ENCODE data around the gene SF3B3. TPM values are rescaled to one million over a fixed set of nuclear protein-coding genes. Genes with fewer than 3 reads are reported as not detected.

SF3B3 gene
- total RNA-seq, 1 experiment from 2014 or later: 133 TPM

DNA sequence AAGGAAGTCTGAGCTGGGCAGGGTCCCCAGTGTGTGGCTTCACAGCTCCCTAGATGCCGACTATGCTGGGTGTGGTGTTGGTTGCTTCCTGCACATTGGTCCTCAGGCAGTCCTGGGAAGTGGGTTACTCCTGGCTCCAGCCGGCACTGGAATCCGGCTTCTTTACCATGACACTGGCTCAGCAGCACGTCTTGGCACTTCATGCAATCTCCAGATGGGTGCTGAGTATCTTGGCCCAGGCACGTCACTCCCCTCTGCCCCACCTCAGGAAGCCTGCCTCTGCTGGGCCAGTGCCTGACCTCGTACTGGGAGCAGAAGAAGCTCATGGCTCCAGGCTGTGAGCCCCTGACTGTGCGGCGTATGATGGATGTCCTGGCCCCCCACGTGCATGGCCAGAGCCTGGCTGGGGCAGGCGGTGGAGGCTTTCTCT, 44.7 kb upstream of the SF3B3 start:
- Histone ChIP-seq H4K20me1 (ENCODE audit: low read length) (no peaks in the 10 kb centered on the region), H3K4me2 (ENCODE audit: low read length) (no peak overlapping the region), H2AFZ (ENCODE audit: low read length) (no peak overlapping the region), H3F3A (ENCODE audit: low read length, unreplicated experiment) (no peaks in the 10 kb centered on the region), H3K27me3 (ENCODE audit: low read length) (no peaks in the 10 kb centered on the region), H3K9me2 (replicated peaks; ENCODE audit: low read length) (no peaks in the 10 kb centered on the region), H3K9ac (ENCODE audit: low read length) (no peak overlapping the region), H3K9me3 (ENCODE audit: low read length) (no peaks in the 10 kb centered on the region), H3K36me3 (ENCODE audit: low read depth, low read length) (peaks cover 4% of the 10 kb centered on the region), H3K4me1 (ENCODE audit: insufficient read depth, low read length) (peaks cover 31% of the 10 kb centered on the region), H3K27ac (ENCODE audit: low read length) (no peak overlapping the region), H3K4me3 (ENCODE audit: low read length) (no peak overlapping the region), H3K79me2 (ENCODE audit: low read length) (no peaks in the 10 kb centered on the region)
- ChIA-PET CTCF (no interaction called here), POLR2A (ENCODE audit: unreplicated experiment) (no interaction called here)
- no peak for DNase-seq
- no TSS peak for BruUV-seq (replicated peaks)
- no peak for TF ChIP-seq EZH2 (IDR thresholded peaks at IDR 0.05; ENCODE audit: low read length, unreplicated experiment)
- TF ChIP-seq EZH2phosphoT487 (IDR thresholded peaks at IDR 0.05; ENCODE audit: borderline replicate concordance, low read length): no peak
- no peak for ATAC-seq
- intact Hi-C loops (cut with micrococcal nuclease): no loop called here

DNA sequence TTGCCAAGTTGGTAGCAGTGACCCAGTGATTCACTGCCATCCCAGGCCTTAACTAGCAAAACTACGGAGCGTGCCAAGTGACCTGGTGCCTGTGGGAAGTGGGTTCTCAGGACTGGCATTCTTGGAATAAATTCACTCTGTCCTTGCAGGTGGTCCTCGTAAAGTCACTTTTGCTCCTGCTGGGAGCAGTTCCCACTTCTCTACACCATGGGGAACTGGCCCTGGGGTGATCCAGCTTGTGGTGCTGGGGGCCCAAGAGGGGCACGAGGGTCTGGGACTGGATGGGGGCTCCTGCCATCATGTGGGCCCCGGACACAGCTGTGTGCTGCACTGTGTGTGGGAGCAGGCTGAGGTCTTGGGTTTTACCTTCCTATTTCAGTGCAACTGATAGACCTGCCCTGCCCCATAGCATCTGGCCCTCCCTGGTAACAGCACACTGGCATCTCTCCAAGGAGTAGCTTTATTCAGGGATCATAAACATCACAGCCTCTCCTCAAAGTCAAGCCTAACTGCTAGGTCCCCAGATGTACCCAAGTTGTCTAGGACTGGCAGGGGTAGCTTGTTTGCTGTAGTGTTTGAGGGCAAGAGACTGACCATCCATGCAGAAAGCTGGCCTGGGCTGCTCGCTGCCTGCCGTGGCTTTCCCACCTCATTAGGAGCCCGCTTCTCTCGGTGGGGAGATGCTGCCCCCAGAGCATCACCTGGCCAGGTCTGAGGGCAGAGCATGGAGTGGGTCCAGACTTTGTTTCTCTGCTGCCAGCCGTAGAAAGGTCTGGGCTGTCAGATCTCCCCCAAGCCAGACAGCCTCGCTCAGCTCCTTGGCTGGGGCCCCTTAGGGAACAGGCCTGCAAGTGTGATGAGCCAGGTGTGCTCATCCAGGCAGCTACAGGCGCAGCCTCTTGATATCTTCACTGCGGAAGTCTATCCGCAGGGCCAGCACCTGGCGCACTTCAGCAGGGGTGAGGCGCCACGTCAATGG, 43.2 kb upstream of the SF3B3 start:
- H2AFZ ChIP-seq (ENCODE audit: low read length): no peak overlapping the region
- CTCF ChIA-PET: no interaction called here
- H3K27ac ChIP-seq (ENCODE audit: low read length): no peak overlapping the region
- POLR2A ChIA-PET (ENCODE audit: unreplicated experiment): no interaction called here
- H3K4me2 ChIP-seq (ENCODE audit: low read length): no peak overlapping the region
- H3K4me1 ChIP-seq (ENCODE audit: insufficient read depth, low read length): peaks cover 28% of the 10 kb centered on the region
- H3K4me3 ChIP-seq (ENCODE audit: low read length): no peak overlapping the region
- DNase-seq: no peak
- intact Hi-C loops (cut with micrococcal nuclease): no loop called here
- no peaks in the 10 kb centered on the region for H4K20me1 ChIP-seq (ENCODE audit: low read length)
- no peaks in the 10 kb centered on the region for H3K27me3 ChIP-seq (ENCODE audit: low read length)
- BruUV-seq (replicated peaks): no TSS peak
- no peak for ATAC-seq
- peaks cover 4% of the 10 kb centered on the region for H3K36me3 ChIP-seq (ENCODE audit: low read depth, low read length)
- no peaks in the 10 kb centered on the region for H3K9me3 ChIP-seq (ENCODE audit: low read length)
- TF ChIP-seq EZH2 (IDR thresholded peaks at IDR 0.05; ENCODE audit: low read length, unreplicated experiment): no peak
- TF ChIP-seq EZH2phosphoT487 (IDR thresholded peaks at IDR 0.05; ENCODE audit: borderline replicate concordance, low read length): no peak
- TF ChIP-seq, protein P1, sequence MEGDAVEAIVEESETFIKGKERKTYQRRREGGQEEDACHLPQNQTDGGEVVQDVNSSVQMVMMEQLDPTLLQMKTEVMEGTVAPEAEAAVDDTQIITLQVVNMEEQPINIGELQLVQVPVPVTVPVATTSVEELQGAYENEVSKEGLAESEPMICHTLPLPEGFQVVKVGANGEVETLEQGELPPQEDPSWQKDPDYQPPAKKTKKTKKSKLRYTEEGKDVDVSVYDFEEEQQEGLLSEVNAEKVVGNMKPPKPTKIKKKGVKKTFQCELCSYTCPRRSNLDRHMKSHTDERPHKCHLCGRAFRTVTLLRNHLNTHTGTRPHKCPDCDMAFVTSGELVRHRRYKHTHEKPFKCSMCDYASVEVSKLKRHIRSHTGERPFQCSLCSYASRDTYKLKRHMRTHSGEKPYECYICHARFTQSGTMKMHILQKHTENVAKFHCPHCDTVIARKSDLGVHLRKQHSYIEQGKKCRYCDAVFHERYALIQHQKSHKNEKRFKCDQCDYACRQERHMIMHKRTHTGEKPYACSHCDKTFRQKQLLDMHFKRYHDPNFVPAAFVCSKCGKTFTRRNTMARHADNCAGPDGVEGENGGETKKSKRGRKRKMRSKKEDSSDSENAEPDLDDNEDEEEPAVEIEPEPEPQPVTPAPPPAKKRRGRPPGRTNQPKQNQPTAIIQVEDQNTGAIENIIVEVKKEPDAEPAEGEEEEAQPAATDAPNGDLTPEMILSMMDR (conservative IDR thresholded peaks at IDR 0.05; ENCODE audit: low read depth, low read length): no peak
- H3K9me2 ChIP-seq (replicated peaks; ENCODE audit: low read length): no peaks in the 10 kb centered on the region
- no peak overlapping the region for H3K9ac ChIP-seq (ENCODE audit: low read length)
- no peaks in the 10 kb centered on the region for H3F3A ChIP-seq (ENCODE audit: low read length, unreplicated experiment)
- H3K79me2 ChIP-seq (ENCODE audit: low read length): no peaks in the 10 kb centered on the region

DNA sequence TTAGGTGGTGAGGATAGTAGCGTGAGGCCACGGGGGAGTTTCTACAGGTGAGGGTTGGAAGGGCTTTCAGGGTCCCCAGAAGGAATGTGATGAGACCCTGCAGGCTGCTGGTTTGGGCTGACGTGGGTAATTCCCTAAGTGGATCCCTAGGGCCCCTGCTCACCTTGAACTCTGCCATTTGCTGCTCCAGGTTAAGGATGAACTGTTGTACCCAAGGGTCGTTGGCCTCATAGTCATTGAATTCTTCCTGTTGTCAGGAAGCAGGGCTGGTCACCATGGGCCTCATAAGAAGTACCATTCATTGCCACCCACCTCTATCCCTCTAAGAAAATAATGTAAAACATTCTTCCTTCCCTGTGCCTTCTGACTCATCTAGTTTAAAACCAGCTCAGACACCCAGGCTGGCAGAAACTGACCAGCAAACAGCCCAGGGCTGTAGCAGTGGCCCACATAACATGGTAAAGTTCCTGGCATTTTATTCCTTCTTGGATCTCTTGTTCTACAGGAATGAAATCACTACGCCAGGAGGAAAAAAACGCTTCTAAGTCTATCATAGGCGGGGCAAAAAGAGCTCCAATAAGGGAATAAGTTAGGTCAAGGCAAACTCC, 41.6 kb upstream of the SF3B3 start:
- intact Hi-C loops (cut with micrococcal nuclease): no loop called here
- POLR2A ChIA-PET (ENCODE audit: unreplicated experiment): interaction anchor here (0.7 kb wide), 1 partner anchor 278 kb away, joined by 4 read pairs; no protein-coding TSS in a partner anchor
- no TSS peak for BruUV-seq (replicated peaks)
- DNase-seq (peak; percentile 70), ATAC-seq (peak; percentile 91)
- Histone ChIP-seq H3K4me2 (ENCODE audit: low read length) (no peak overlapping the region), H3K79me2 (ENCODE audit: low read length) (no peaks in the 10 kb centered on the region), H3K4me3 (ENCODE audit: low read length) (no peak overlapping the region), H2AFZ (ENCODE audit: low read length) (no peak overlapping the region), H3K36me3 (ENCODE audit: low read depth, low read length) (peaks cover 4% of the 10 kb centered on the region), H3K9ac (ENCODE audit: low read length) (no peak overlapping the region), H3F3A (ENCODE audit: low read length, unreplicated experiment) (no peaks in the 10 kb centered on the region), H3K27ac (ENCODE audit: low read length) (peak overlapping the region; percentile 65), H3K9me3 (ENCODE audit: low read length) (no peaks in the 10 kb centered on the region), H3K9me2 (replicated peaks; ENCODE audit: low read length) (no peaks in the 10 kb centered on the region), H3K4me1 (ENCODE audit: insufficient read depth, low read length) (peaks cover 13% of the 10 kb centered on the region), H4K20me1 (ENCODE audit: low read length) (no peaks in the 10 kb centered on the region), H3K27me3 (ENCODE audit: low read length) (no peaks in the 10 kb centered on the region)
- CTCF ChIA-PET: interaction anchor here (0.6 kb wide), 1 partner anchor 145 kb away, joined by 4 read pairs; no protein-coding TSS in a partner anchor
- TF ChIP-seq, protein P1 (conservative IDR thresholded peaks at IDR 0.05; ENCODE audit: low read depth, low read length): no peak
- TF ChIP-seq EZH2phosphoT487 (IDR thresholded peaks at IDR 0.05; ENCODE audit: borderline replicate concordance, low read length) (no peak), EZH2 (IDR thresholded peaks at IDR 0.05; ENCODE audit: low read length, unreplicated experiment) (no peak)

Measured in PC-3 (cell line).